ENCODE measurements around the gene NCAM1.

Gene NCAM1

DNA sequence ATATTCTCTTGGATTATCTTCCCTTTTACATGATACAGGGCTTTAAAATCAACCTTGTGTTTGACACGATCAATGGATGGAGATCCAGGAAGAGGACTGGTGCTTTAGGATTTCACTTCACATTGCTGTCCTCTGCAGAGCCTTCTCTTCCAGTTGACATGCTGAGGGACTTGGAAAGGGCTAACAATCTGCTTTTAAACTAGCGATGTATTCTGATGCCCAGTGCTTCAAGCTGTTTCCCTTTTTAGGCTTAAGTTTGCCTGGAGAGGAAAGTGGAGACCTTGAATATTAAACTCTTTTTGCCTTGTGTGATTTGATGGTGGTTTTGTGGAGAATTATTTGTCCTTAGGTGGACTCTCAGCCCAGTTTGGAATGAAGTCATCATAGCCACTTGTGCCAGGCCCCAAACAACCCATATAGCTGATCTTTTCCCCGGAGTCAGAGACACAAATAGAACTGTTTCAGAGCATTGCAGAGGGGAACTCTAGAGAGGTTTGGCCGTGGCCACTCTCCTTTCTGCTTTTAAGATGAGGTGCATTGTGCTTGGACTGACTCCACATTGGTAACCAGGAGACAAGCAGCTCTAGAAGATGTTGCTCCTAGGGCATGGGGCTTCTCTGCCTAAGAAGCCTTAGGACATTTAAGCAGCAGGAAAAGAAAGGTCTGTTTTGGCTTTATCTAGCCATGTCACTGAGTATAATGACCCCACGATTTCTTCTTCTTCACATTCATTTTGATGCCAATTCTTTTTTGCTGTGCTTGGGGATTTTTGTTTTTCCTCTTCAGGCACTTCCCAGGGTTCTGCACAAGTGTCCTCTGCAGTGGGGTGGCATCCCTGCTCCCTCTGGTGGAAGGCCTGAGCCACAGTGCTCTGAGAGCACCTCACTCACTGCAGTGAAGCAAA is 152.8 kb downstream of the NCAM1 start:
- no peak overlapping the region for H3K4me2 ChIP-seq (ENCODE audit: insufficient read depth, low read length, poor library complexity, severe bottlenecking)
- H2BK120ac ChIP-seq (ENCODE audit: low read depth, low read length): no peak overlapping the region
- no peak overlapping the region for H3K9ac ChIP-seq (ENCODE audit: low read depth, low read length, poor library complexity)
- no peak overlapping the region for H3K4me3 ChIP-seq (ENCODE audit: low read length in 2 of 2)
- H3K4ac ChIP-seq (ENCODE audit: low read length): no peak overlapping the region
- H2BK12ac ChIP-seq (ENCODE audit: low read length): no peak overlapping the region
- no peak overlapping the region for H4K8ac ChIP-seq (ENCODE audit: low read depth, low read length)
- peak; percentile 20 for DNase-seq (ENCODE audit: low spot score)
- H2AFZ ChIP-seq (ENCODE audit: low read length): no peak overlapping the region
- H3K14ac ChIP-seq (ENCODE audit: low read length): no peak overlapping the region
- no peak overlapping the region for H3K23ac ChIP-seq (ENCODE audit: low read depth, low read length, poor library complexity)
- H2BK15ac ChIP-seq (ENCODE audit: low read length): no peak overlapping the region
- H3K36me3 ChIP-seq (replicated peaks in 1 of 2; ENCODE audit: control insufficient read depth in 2 of 2, insufficient read depth in 2 of 2, low read length in 2 of 2): no peaks in the 10 kb centered on the region
- WGBS, 2 donors (ENCODE audit: extremely low coverage in 2 of 2, insufficient read length in 2 of 2, insufficient replicate concordance in 1 of 2): no CpG with 5 or more reads among the region's 5 CpGs
- no peaks in the 10 kb centered on the region for H3K4me1 ChIP-seq (ENCODE audit: control insufficient read depth in 2 of 2, insufficient read depth in 1 of 2, low read depth in 1 of 2, low read length in 2 of 2)
- no peak overlapping the region for H2AK5ac ChIP-seq (ENCODE audit: low read depth, low read length)
- H3K18ac ChIP-seq (ENCODE audit: low read length): no peak overlapping the region
- no peak overlapping the region for H3K27ac ChIP-seq (replicated peaks; ENCODE audit: low read length)
- no peaks in the 10 kb centered on the region for H3K27me3 ChIP-seq (ENCODE audit: control insufficient read depth in 3 of 3, insufficient read depth in 3 of 3, low read depth in 1 of 3, low read length in 3 of 3)
- no peaks in the 10 kb centered on the region for H3K79me1 ChIP-seq (ENCODE audit: low read depth, low read length)
- H3K9me3 ChIP-seq (replicated peaks in 1 of 2; ENCODE audit: control insufficient read depth in 2 of 2, insufficient read depth in 1 of 2, low read depth in 1 of 2, low read length in 2 of 2): no peaks in the 10 kb centered on the region
- H2BK5ac ChIP-seq (ENCODE audit: low read length): no peak overlapping the region
- no peak overlapping the region for H4K91ac ChIP-seq (ENCODE audit: low read depth, low read length, poor library complexity)

DNA sequence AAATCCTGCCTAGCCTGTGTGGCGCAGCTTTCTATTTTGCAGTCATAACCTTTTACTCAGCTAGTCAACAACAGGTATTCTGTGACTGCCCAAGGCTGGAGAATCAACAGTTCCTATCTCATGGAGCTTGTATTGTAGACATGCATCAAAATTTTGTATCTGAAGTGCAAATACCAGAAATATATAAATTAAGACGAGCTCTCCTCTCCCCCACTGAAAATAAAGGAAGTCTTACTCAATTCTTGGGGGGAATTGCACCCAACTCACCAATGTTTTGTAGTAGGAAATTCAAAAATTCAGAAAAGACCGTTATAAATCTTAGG is 153.4 kb downstream of the NCAM1 start:
- no peak overlapping the region for H2BK12ac ChIP-seq (ENCODE audit: low read length)
- no peak overlapping the region for H3K4me2 ChIP-seq (ENCODE audit: insufficient read depth, low read length, poor library complexity, severe bottlenecking)
- no peak overlapping the region for H4K8ac ChIP-seq (ENCODE audit: low read depth, low read length)
- no peaks in the 10 kb centered on the region for H3K36me3 ChIP-seq (replicated peaks in 1 of 2; ENCODE audit: control insufficient read depth in 2 of 2, insufficient read depth in 2 of 2, low read length in 2 of 2)
- no CpG with 5 or more reads among the region's 3 CpGs for WGBS, 2 donors (ENCODE audit: extremely low coverage in 2 of 2, insufficient read length in 2 of 2, insufficient replicate concordance in 1 of 2)
- H2BK120ac ChIP-seq (ENCODE audit: low read depth, low read length): no peak overlapping the region
- H3K27ac ChIP-seq (replicated peaks; ENCODE audit: low read length): no peak overlapping the region
- H2AFZ ChIP-seq (ENCODE audit: low read length): no peak overlapping the region
- H3K18ac ChIP-seq (ENCODE audit: low read length): no peak overlapping the region
- no peaks in the 10 kb centered on the region for H3K9me3 ChIP-seq (replicated peaks in 1 of 2; ENCODE audit: control insufficient read depth in 2 of 2, insufficient read depth in 1 of 2, low read depth in 1 of 2, low read length in 2 of 2)
- no peak overlapping the region for H3K14ac ChIP-seq (ENCODE audit: low read length)
- no peak overlapping the region for H2AK5ac ChIP-seq (ENCODE audit: low read depth, low read length)
- no peaks in the 10 kb centered on the region for H3K79me1 ChIP-seq (ENCODE audit: low read depth, low read length)
- no peak overlapping the region for H2BK15ac ChIP-seq (ENCODE audit: low read length)
- no peaks in the 10 kb centered on the region for H3K27me3 ChIP-seq (ENCODE audit: control insufficient read depth in 3 of 3, insufficient read depth in 3 of 3, low read depth in 1 of 3, low read length in 3 of 3)
- no peak overlapping the region for H2BK5ac ChIP-seq (ENCODE audit: low read length)
- no peak overlapping the region for H3K9ac ChIP-seq (ENCODE audit: low read depth, low read length, poor library complexity)
- no peak overlapping the region for H3K4me3 ChIP-seq (ENCODE audit: low read length in 2 of 2)
- H3K4me1 ChIP-seq (ENCODE audit: control insufficient read depth in 2 of 2, insufficient read depth in 1 of 2, low read depth in 1 of 2, low read length in 2 of 2): peaks cover 0 to 2% of the 10 kb centered on the region in 2 donors
- no peak overlapping the region for H4K91ac ChIP-seq (ENCODE audit: low read depth, low read length, poor library complexity)
- no peak overlapping the region for H3K23ac ChIP-seq (ENCODE audit: low read depth, low read length, poor library complexity)
- no peak overlapping the region for H3K4ac ChIP-seq (ENCODE audit: low read length)
- DNase-seq (ENCODE audit: low spot score): no peak

DNA sequence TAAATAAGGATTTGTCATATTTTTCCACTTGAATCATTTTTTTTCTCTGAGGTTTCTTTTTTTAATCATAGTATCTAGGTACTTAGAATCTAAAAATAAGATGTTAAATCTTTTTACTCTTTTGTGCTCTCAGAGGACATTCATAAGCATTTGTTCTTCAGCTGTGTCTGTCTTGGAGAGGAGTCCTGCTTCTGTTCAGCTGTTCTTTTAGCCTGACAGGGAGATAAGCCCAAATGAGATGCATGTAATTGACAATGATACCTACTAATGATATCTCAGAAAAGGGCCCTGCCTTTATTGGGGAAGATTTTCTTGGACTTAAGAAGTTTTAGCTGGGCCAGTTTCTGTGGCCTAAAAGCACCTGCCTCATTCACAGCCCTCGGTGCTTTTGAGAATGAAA is 156.9 kb downstream of the NCAM1 start:
- no CpG with 5 or more reads among the region's 1 CpG for WGBS, 2 donors (ENCODE audit: extremely low coverage in 2 of 2, insufficient read length in 2 of 2, insufficient replicate concordance in 1 of 2)
- no peak overlapping the region for H3K4ac ChIP-seq (ENCODE audit: low read length)
- no peak overlapping the region for H3K23ac ChIP-seq (ENCODE audit: low read depth, low read length, poor library complexity)
- H3K4me3 ChIP-seq (ENCODE audit: low read length in 2 of 2): no peak overlapping the region
- no peak overlapping the region for H3K18ac ChIP-seq (ENCODE audit: low read length)
- no peak overlapping the region for H2AFZ ChIP-seq (ENCODE audit: low read length)
- H3K9ac ChIP-seq (ENCODE audit: low read depth, low read length, poor library complexity): no peak overlapping the region
- H2BK5ac ChIP-seq (ENCODE audit: low read length): no peak overlapping the region
- no peak overlapping the region for H3K14ac ChIP-seq (ENCODE audit: low read length)
- no peak overlapping the region for H2BK12ac ChIP-seq (ENCODE audit: low read length)
- H2AK5ac ChIP-seq (ENCODE audit: low read depth, low read length): no peak overlapping the region
- H2BK120ac ChIP-seq (ENCODE audit: low read depth, low read length): no peak overlapping the region
- no peak overlapping the region for H4K91ac ChIP-seq (ENCODE audit: low read depth, low read length, poor library complexity)
- no peak overlapping the region for H3K4me2 ChIP-seq (ENCODE audit: insufficient read depth, low read length, poor library complexity, severe bottlenecking)
- H3K27me3 ChIP-seq (ENCODE audit: control insufficient read depth in 3 of 3, insufficient read depth in 3 of 3, low read depth in 1 of 3, low read length in 3 of 3): no peaks in the 10 kb centered on the region
- H3K27ac ChIP-seq (replicated peaks; ENCODE audit: low read length): no peak overlapping the region
- H3K79me1 ChIP-seq (ENCODE audit: low read depth, low read length): no peaks in the 10 kb centered on the region
- H3K9me3 ChIP-seq (replicated peaks in 1 of 2; ENCODE audit: control insufficient read depth in 2 of 2, insufficient read depth in 1 of 2, low read depth in 1 of 2, low read length in 2 of 2): no peaks in the 10 kb centered on the region
- H4K8ac ChIP-seq (ENCODE audit: low read depth, low read length): no peak overlapping the region
- no peaks in the 10 kb centered on the region for H3K36me3 ChIP-seq (replicated peaks in 1 of 2; ENCODE audit: control insufficient read depth in 2 of 2, insufficient read depth in 2 of 2, low read length in 2 of 2)
- DNase-seq (ENCODE audit: low spot score): no peak
- no peak overlapping the region for H2BK15ac ChIP-seq (ENCODE audit: low read length)
- peaks cover 0 to 2% of the 10 kb centered on the region in 2 donors for H3K4me1 ChIP-seq (ENCODE audit: control insufficient read depth in 2 of 2, insufficient read depth in 1 of 2, low read depth in 1 of 2, low read length in 2 of 2)

DNA sequence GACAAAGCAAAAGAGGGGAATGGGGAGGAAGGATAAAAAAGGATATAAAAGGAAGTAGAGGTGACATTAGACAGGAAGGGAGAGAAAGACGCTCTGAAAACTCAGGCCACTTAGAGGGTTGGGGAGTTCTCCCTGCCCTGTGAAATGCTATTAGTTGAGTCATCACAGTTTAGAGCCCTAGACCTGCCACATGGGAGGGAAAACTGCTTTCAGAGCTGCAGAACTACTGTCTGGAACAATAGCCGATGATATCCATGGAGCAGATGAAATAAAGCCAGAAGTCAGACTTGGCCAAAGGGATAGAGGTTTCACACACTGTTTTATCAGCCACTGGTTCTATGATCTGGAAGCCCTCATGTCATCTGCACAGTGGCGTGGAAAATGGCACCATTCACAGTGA is 157.9 kb downstream of the NCAM1 start:
- no CpG with 5 or more reads among the region's 3 CpGs for WGBS, 2 donors (ENCODE audit: extremely low coverage in 2 of 2, insufficient read length in 2 of 2, insufficient replicate concordance in 1 of 2)
- no peak overlapping the region for H2BK5ac ChIP-seq (ENCODE audit: low read length)
- H3K14ac ChIP-seq (ENCODE audit: low read length): no peak overlapping the region
- no peak overlapping the region for H2BK12ac ChIP-seq (ENCODE audit: low read length)
- H3K4me2 ChIP-seq (ENCODE audit: insufficient read depth, low read length, poor library complexity, severe bottlenecking): no peak overlapping the region
- H3K9ac ChIP-seq (ENCODE audit: low read depth, low read length, poor library complexity): no peak overlapping the region
- H3K79me1 ChIP-seq (ENCODE audit: low read depth, low read length): no peaks in the 10 kb centered on the region
- no peak overlapping the region for H4K8ac ChIP-seq (ENCODE audit: low read depth, low read length)
- no peaks in the 10 kb centered on the region for H3K27me3 ChIP-seq (ENCODE audit: control insufficient read depth in 3 of 3, insufficient read depth in 3 of 3, low read depth in 1 of 3, low read length in 3 of 3)
- no peak overlapping the region for H3K4ac ChIP-seq (ENCODE audit: low read length)
- H2BK120ac ChIP-seq (ENCODE audit: low read depth, low read length): no peak overlapping the region
- H3K9me3 ChIP-seq (replicated peaks in 1 of 2; ENCODE audit: control insufficient read depth in 2 of 2, insufficient read depth in 1 of 2, low read depth in 1 of 2, low read length in 2 of 2): no peaks in the 10 kb centered on the region
- peaks cover 0 to 6% of the 10 kb centered on the region in 2 donors for H3K4me1 ChIP-seq (ENCODE audit: control insufficient read depth in 2 of 2, insufficient read depth in 1 of 2, low read depth in 1 of 2, low read length in 2 of 2)
- H3K23ac ChIP-seq (ENCODE audit: low read depth, low read length, poor library complexity): no peak overlapping the region
- no peaks in the 10 kb centered on the region for H3K36me3 ChIP-seq (replicated peaks in 1 of 2; ENCODE audit: control insufficient read depth in 2 of 2, insufficient read depth in 2 of 2, low read length in 2 of 2)
- no peak overlapping the region for H3K18ac ChIP-seq (ENCODE audit: low read length)
- no peak overlapping the region for H3K27ac ChIP-seq (replicated peaks; ENCODE audit: low read length)
- no peak overlapping the region for H2AFZ ChIP-seq (ENCODE audit: low read length)
- no peak overlapping the region for H2BK15ac ChIP-seq (ENCODE audit: low read length)
- no peak overlapping the region for H3K4me3 ChIP-seq (ENCODE audit: low read length in 2 of 2)
- DNase-seq (ENCODE audit: low spot score): no peak
- H2AK5ac ChIP-seq (ENCODE audit: low read depth, low read length): no peak overlapping the region
- H4K91ac ChIP-seq (ENCODE audit: low read depth, low read length, poor library complexity): no peak overlapping the region

All from neuronal stem cell (in vitro differentiated cells).